Caco-2 (cell line): ENCODE data around the gene LRMDA. TPM values are rescaled to one million over a fixed set of nuclear protein-coding genes. Genes with fewer than 3 reads are reported as not detected.

Experiments
- BruUV-seq: library from RNA; stranded (reverse); fragments of 400-500 nt; replicated peaks from 2 replicates; lab custom pipeline; 2021; lab: Mats Ljungman, UMichigan
- CTCF ChIA-PET: fragments of 300-600 bp; sonication (Branson Sonifier 250); formaldehyde crosslinking; loops from one replicate; lab custom pipeline; 2022; ENCODE audit warnings: antibody characterized with exemption; lab: Charles Lee
- POLR2A ChIA-PET: fragments of 300-600 bp; sonication (Branson Sonifier 250); formaldehyde crosslinking; loops from one replicate; lab custom pipeline; 2022; ENCODE audit warnings: antibody characterized with exemption; lab: Charles Lee
- DNase-seq, 2 experiments: peaks; one replicate each; pipeline versions ENCODE4 v3.0.0 to v3.0.0-alpha.2; 2020 to 2022
- H3K27me3 ChIP-seq: replicated peaks from 2 replicates; pipeline ENCODE4 v1.6.0; 2011; ENCODE audit warnings: low read length; ENCODE audit not compliant: control insufficient read depth, insufficient read depth
- H3K36me3 ChIP-seq: 2 replicates; pipeline ENCODE4 v1.5.1; 2011; ENCODE audit warnings: low read length; ENCODE audit not compliant: control insufficient read depth, insufficient read depth
- H3K4me1 ChIP-seq: fragments of 250-450 bp; sonication (Bioruptor Pico); 2 replicates; pipeline ENCODE4 v1.5.1; 2020; ENCODE audit warnings: mild to moderate bottlenecking
- H3K4me3 ChIP-seq: 2 replicates; pipeline ENCODE4 v1.5.1; 2011; ENCODE audit warnings: low read depth, mild to moderate bottlenecking, control low read depth, low read length
- H3K9me3 ChIP-seq: fragments of 250-450 bp; sonication (Bioruptor Pico); 2 replicates; pipeline ENCODE4 v1.5.1; 2020; ENCODE audit warnings: mild to moderate bottlenecking, moderate library complexity
- H3K27ac Mint-ChIP-seq: one replicate; pipeline ENCODE4 v1.8.0; 2022; ENCODE audit warnings: mixed read lengths; ENCODE audit not compliant: unreplicated experiment
- H3K27me3 Mint-ChIP-seq: one replicate; pipeline ENCODE4 v1.8.0; 2022; ENCODE audit warnings: mixed read lengths; ENCODE audit not compliant: insufficient read depth, unreplicated experiment
- H3K36me3 Mint-ChIP-seq: one replicate; pipeline ENCODE4 v1.8.0; 2022; ENCODE audit warnings: mild to moderate bottlenecking, mixed read lengths; ENCODE audit not compliant: insufficient read depth, unreplicated experiment
- H3K4me1 Mint-ChIP-seq: one replicate; pipeline ENCODE4 v1.8.0; 2022; ENCODE audit warnings: low read depth, mixed read lengths; ENCODE audit not compliant: unreplicated experiment
- H3K4me3 Mint-ChIP-seq: one replicate; pipeline ENCODE4 v1.8.0; 2022; ENCODE audit warnings: mild to moderate bottlenecking, moderate library complexity, mixed read lengths; ENCODE audit not compliant: unreplicated experiment
- H3K9me3 Mint-ChIP-seq: one replicate; pipeline ENCODE4 v1.8.0; 2022; ENCODE audit warnings: mixed read lengths; ENCODE audit not compliant: unreplicated experiment
- intact Hi-C: fragments of 100-400 bp; cut with micrococcal nuclease; formaldehyde crosslinking; loops from one replicate; pipeline ENCODE4 v1.10.0; 2022; ENCODE audit not compliant: unreplicated experiment
- total RNA-seq: library from RNA; stranded (reverse); gene quantifications from 2 replicates; pipeline ENCODE4 v1.2.3, GENCODE V29; 2022
- TF ChIP-seq, protein P1 (sequence below), 2 experiments: fragments of 200-600 bp in 1 of 2; IDR thresholded peaks; 1 replicate in 1 of 2; 2 replicates in 1 of 2; pipeline versions ENCODE4 v1.5.1 to v1.8.0; 2011 to 2022; ENCODE audit warnings: antibody characterized with exemption in 1 of 2, control low read depth in 1 of 2, inconsistent platforms in 1 of 2, low read depth in 1 of 2, low read length in 1 of 2, mild to moderate bottlenecking in 1 of 2, moderate library complexity in 1 of 2; ENCODE audit not compliant: insufficient read depth in 1 of 2, severe bottlenecking in 1 of 2, unreplicated experiment in 1 of 2

LRMDA gene
- total RNA-seq, 1 experiment from 2014 or later: 18.5 TPM

- no peak overlapping the region for H3K27ac Mint-ChIP-seq
- POLR2A ChIA-PET: no interaction called here
- peaks cover 6% of the 10 kb centered on the region for H3K36me3 Mint-ChIP-seq
- no peaks in the 10 kb centered on the region for H3K9me3 Mint-ChIP-seq
- H3K4me1 Mint-ChIP-seq: no peaks in the 10 kb centered on the region
- Histone ChIP-seq H3K4me1 (no peaks in the 10 kb centered on the region), H3K9me3 (no peaks in the 10 kb centered on the region), H3K27me3 (no peaks in the 10 kb centered on the region), H3K4me3 (no peak overlapping the region), H3K36me3 (no peaks in the 10 kb centered on the region)
- no TSS peak for BruUV-seq
- DNase-seq: no peak
- intact Hi-C loops: no loop called here
- CTCF ChIA-PET: no interaction called here
- TF ChIP-seq, protein P1, sequence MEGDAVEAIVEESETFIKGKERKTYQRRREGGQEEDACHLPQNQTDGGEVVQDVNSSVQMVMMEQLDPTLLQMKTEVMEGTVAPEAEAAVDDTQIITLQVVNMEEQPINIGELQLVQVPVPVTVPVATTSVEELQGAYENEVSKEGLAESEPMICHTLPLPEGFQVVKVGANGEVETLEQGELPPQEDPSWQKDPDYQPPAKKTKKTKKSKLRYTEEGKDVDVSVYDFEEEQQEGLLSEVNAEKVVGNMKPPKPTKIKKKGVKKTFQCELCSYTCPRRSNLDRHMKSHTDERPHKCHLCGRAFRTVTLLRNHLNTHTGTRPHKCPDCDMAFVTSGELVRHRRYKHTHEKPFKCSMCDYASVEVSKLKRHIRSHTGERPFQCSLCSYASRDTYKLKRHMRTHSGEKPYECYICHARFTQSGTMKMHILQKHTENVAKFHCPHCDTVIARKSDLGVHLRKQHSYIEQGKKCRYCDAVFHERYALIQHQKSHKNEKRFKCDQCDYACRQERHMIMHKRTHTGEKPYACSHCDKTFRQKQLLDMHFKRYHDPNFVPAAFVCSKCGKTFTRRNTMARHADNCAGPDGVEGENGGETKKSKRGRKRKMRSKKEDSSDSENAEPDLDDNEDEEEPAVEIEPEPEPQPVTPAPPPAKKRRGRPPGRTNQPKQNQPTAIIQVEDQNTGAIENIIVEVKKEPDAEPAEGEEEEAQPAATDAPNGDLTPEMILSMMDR (IDR thresholded peaks at IDR 0.05; ENCODE audit: insufficient read depth in 1 of 2, low read depth in 1 of 2, low read length in 1 of 2, severe bottlenecking in 1 of 2, unreplicated experiment in 1 of 2): no peak
- no peaks in the 10 kb centered on the region for H3K27me3 Mint-ChIP-seq
- H3K4me3 Mint-ChIP-seq: no peak overlapping the region
Observed at GRCh38 chr10:76017026-76017732, 585.8 kb downstream of the LRMDA start.

DNA sequence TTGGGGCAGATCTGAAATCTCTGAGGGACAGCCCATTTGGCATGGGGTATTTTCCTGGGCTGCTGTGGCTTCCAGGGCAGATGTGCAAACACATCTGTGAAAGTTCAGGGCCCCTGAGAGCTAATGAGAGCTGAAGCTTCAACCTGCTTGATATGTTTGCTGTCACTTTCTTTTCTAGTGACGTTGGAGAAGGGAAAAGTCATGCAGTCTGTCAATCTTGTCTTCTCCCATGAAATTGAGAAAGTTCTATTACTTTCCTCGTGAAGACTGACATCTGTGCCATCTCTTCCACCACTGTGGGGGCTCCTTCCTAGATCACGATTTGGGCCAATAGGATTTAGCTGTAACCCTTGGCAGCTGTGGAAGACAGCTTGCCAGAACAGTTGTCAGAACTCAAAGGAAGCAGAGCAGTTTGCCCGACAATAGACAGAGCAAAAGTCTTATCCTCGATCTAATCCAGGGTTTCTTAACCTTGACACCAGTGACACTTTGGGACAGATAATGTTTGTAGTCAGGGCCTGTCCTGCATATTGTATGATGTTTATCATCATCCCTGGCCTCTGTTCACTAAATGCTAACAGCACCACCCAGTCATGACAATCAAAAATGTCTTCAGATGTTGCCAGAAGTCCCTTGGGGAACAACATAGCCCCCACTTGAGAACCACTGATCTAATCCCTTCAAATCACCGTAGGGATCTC is 586.5 kb downstream of the LRMDA start:
- Histone ChIP-seq H3K36me3 (no peaks in the 10 kb centered on the region), H3K4me1 (no peaks in the 10 kb centered on the region), H3K9me3 (no peaks in the 10 kb centered on the region), H3K27me3 (no peaks in the 10 kb centered on the region), H3K4me3 (no peak overlapping the region)
- peaks cover 6% of the 10 kb centered on the region for H3K36me3 Mint-ChIP-seq
- intact Hi-C loops: no loop called here
- no peaks in the 10 kb centered on the region for H3K27me3 Mint-ChIP-seq
- no peak overlapping the region for H3K4me3 Mint-ChIP-seq
- H3K4me1 Mint-ChIP-seq: no peaks in the 10 kb centered on the region
- DNase-seq: no peak
- TF ChIP-seq, protein P1 (IDR thresholded peaks at IDR 0.05; ENCODE audit: insufficient read depth in 1 of 2, low read depth in 1 of 2, low read length in 1 of 2, severe bottlenecking in 1 of 2, unreplicated experiment in 1 of 2): no peak
- no peak overlapping the region for H3K27ac Mint-ChIP-seq
- CTCF ChIA-PET: no interaction called here
- no peaks in the 10 kb centered on the region for H3K9me3 Mint-ChIP-seq
- POLR2A ChIA-PET: no interaction called here
- BruUV-seq: no TSS peak

DNA sequence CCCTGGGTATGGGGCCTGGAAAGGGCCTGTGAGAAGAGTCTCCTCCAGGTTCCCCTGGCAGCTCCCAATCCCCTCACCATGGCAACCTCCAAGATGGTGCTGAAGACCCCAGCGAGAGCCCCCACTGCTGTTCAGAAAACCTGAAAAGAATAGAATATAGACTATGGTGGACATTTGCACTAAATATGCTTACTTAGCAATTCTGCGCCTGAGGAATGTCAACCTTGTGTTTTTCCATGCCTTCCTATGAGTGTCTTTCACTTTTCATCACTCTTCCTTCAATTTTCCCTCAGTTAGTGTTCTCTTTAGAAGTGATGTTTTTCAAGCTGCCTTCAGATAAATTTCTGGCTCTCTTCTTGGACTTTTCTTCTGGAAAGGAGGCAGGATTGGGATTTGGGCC is 589.2 kb downstream of the LRMDA start:
- H3K27me3 ChIP-seq: no peaks in the 10 kb centered on the region
- TF ChIP-seq, protein P1 (IDR thresholded peaks at IDR 0.05; ENCODE audit: insufficient read depth in 1 of 2, low read depth in 1 of 2, low read length in 1 of 2, severe bottlenecking in 1 of 2, unreplicated experiment in 1 of 2): no peak
- no peaks in the 10 kb centered on the region for H3K4me1 Mint-ChIP-seq
- ChIA-PET CTCF (no interaction called here), POLR2A (no interaction called here)
- DNase-seq: no peak
- no peaks in the 10 kb centered on the region for H3K4me1 ChIP-seq
- no peak overlapping the region for H3K27ac Mint-ChIP-seq
- H3K4me3 Mint-ChIP-seq: no peak overlapping the region
- H3K9me3 Mint-ChIP-seq: no peaks in the 10 kb centered on the region
- intact Hi-C loops: no loop called here
- H3K27me3 Mint-ChIP-seq: no peaks in the 10 kb centered on the region
- no peaks in the 10 kb centered on the region for H3K36me3 Mint-ChIP-seq
- no TSS peak for BruUV-seq
- H3K9me3 ChIP-seq: no peaks in the 10 kb centered on the region
- H3K36me3 ChIP-seq: no peaks in the 10 kb centered on the region
- no peak overlapping the region for H3K4me3 ChIP-seq
